GM19035 (cell line): ENCODE measurements around the gene C11orf24.

Experiments used
- ATAC-seq: cut with Tn5 transposase; IDR thresholded peaks from one replicate; pipeline ENCODE4 v1.9.1; 2021; ENCODE audit not compliant: unreplicated experiment

C11orf24 gene

GRCh38 chr11:68271781-68272608, at the start of gene C11orf24:
Gene C11orf24 (minus strand): TSS chr11:68271973. CDS start chr11:68263767, 8,206 bp downstream.
- peak; percentile 80 for ATAC-seq

- ATAC-seq = no peak
Observed at GRCh38 chr11:68317147-68317785, 45.5 kb upstream of the C11orf24 start.

DNA sequence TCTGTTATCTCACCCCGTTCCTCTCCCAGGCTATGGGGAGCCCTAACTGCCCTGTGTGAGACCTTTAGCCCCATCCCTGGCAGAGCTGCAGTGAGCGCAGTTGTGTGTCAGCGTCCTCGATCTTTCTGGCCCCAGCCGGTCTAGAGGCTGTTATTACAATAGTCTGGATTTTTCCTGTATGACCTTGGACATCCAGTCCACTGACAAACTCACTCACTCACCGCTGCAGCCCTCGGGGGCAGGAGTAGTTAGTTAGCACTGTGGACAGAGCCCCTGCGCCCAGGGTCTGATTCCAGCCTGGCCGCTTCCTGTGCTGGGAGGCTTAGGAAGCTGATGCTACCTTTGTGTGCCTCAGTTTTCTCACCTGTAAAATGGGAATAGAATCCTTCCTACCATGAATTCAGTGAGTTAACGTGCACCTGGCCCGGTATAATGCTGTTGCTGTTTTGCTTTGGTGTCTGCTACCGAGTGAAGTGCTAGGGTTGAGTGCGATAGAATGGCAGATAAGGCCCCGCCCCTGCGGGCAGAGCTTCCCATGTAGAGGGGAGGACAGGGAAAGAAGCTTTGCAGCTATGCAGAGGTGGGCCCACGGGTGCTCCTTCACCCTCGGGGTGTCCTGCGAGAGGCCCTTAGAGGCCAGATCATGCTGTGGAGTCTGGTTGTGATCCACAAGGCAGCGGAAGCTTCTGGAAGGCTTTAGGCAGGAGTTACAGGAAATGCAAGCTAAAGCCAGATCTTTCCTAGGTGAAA, 43.6 kb upstream of the C11orf24 start:
- ATAC-seq = no peak

DNA sequence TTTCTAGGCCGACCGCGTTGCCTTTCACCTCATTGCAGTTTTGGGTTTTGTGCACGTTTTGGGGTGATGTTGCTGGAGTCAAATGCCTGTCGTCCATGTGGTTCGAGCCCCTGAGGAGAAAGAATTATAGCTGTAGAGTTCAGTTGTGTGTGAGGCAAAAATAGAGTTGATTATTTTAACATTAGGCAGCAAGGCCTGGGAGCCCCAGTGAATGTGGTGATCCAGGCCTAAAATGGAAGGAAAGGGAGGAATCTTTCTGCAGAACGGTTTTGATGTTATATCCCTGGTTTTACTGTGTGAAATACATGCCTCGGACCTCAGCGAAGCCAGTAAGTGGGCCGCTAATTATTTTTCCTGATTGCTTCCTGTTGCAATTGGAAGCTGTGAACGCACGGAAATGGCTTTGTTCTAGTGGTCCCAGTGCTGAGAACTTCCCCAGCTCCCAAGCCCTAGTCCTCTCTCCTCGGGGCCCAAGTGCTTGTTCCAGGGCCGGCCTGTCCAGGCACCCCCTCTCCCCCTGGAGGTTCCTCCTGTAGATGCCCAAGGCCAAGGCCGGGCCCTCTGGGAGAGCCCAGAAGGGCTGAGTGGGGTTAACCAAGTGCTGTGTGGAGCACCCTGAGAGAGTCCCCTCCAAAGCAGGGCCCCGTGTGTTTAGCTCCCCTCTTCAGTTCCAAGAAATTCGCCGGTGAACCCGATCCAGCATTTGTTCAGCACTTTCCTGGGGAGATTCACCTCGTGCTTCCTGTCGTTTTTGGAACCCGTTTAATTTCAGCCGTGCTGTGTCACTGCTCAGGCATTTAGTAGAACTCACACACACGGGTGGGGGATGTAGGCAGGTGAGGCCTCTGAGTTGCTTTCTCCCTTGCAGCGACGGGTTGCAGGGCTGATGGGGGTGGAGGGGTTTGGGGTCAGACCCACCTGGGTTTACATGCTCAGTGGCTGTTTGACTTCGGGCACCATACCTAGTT, 42.7 kb upstream of the C11orf24 start:
- no peak for ATAC-seq

GRCh38 chr11:68313574-68314202, 41.9 kb upstream of the C11orf24 start:
- no peak for ATAC-seq

GRCh38 chr11:68312780-68313573, 41.2 kb upstream of the C11orf24 start:
- ATAC-seq = no peak

DNA sequence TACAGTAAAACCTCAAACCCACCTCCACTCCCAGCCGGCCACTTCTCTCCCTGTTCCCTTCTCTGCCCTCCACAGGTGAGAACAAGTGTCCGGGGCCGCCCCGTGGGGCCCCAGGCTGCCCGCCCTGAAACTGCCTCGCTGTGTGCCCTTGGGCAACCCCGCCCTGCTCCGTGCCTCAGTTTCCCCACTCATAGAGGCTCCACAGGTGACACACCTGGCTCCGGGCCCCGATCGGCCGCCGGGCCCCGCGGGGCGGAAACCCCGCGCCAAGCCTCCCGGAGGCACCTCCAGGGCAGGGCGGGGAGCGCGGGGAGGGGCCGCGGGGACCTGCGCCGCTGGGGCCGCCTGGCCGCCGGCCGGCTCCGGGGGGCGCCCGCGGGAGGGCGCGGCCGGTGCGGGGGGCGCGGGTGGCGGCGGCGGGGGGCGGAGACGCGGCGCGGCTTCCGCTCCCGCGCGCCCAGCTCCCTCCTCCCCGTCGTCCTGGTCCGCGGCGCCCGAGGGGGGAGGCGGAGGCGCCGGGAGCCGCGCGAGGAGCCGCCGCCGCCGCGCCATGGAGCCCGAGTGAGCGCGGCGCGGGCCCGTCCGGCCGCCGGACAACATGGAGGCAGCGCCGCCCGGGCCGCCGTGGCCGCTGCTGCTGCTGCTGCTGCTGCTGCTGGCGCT, 40.5 kb upstream of the C11orf24 start, which contains the start of gene LRP5:
Gene LRP5 (plus strand): TSS at position 475 of the 663 bp plus-strand sequence. CDS start 124 bp downstream, at position 599.
- ATAC-seq = no peak

DNA sequence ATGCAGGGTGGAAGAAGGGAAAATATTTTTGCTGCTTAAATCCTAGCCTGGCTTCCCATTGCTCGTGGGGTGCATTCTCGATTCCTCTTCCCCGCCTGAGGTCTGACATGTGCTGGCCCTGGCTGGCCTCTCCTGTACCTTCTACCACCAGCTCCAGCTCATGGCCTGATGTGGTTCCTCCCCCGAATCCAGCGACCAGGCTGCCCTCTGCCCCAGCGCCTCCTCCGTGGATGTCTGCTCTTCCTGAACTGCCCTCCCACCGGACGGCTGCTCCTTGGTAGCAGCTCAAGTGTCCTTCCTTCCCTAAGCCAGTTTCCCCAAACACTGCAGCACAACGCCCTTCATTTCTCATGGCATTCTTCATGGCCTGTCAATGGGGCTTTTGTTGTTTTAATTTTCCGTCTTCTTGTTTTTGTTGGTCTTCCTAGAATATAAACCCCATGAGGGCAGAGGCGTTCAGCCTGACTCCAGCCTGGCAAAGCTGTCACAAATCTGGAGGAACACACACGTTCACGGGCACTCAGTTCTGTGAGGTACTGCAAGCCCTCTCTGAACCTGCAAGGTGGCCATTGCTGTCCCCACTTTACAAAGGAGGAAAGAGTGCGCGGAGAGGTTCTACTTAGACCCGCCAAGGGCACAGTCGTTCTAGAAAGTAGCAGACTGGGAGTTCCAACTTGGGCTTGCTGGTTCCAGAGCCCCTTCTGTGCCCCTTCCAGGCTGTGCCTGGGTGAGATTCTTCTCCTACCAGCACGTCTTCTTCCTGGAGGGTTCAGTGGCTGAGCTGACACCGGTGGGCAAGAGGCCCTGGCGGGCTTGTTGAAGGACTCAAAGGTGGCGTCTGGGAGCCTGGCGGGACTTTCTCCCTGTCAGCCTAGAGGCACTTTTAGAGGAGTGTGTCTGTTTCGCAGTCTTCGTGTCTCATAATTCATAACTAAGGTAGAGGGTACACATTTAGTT, 39.7 kb upstream of the C11orf24 start:
- no peak for ATAC-seq

DNA sequence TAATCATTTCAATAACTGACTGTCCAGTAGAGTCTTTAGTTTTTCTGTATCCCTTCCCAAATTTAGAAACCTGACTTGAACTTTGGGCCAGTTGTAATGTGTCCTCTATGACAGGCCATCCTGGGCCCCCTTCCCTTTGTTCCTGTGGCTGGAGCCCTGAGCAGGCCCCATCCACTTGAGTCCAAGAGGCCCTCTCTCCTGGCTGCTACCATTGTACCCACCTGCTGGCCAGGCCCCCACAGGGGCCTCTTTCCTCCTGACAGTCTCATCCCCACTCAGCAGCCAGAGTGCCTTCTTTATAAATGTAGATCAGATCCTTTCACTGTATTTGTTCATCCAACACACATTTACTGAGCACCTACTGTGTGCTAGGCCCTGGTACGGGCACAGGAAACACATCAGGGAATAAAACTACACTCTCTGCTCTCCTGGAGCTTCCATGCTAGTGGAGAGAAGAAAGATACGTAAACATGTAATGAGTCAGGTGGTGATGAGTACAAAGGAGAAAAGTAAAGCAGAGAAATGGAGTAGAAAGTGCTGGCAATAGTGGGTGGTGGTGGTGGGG, 37.9 kb upstream of the C11orf24 start:
- ATAC-seq = no peak

DNA sequence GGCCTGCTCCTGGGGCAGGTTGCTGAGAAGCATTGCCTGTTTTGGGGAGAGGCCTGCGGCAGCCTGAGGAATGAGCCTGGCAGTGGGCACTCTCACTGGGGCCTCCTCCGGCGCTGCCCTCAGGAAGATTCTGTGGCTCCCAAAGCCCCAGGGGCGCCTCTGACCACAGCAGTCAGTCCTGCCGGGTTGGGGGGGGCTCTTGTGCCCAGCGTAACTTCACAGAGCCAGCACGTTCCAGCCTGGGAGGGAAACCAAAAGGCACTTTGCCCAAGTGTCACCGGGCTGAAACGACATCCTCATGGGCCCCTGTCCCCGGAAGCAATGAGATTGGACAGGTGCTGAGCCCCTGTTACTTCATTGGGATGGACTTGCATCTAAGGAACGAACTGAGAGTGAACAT, 36.3 kb upstream of the C11orf24 start:
- no peak for ATAC-seq

- no peak for ATAC-seq
Observed at GRCh38 chr11:68306636-68307035, 34.9 kb upstream of the C11orf24 start.

DNA sequence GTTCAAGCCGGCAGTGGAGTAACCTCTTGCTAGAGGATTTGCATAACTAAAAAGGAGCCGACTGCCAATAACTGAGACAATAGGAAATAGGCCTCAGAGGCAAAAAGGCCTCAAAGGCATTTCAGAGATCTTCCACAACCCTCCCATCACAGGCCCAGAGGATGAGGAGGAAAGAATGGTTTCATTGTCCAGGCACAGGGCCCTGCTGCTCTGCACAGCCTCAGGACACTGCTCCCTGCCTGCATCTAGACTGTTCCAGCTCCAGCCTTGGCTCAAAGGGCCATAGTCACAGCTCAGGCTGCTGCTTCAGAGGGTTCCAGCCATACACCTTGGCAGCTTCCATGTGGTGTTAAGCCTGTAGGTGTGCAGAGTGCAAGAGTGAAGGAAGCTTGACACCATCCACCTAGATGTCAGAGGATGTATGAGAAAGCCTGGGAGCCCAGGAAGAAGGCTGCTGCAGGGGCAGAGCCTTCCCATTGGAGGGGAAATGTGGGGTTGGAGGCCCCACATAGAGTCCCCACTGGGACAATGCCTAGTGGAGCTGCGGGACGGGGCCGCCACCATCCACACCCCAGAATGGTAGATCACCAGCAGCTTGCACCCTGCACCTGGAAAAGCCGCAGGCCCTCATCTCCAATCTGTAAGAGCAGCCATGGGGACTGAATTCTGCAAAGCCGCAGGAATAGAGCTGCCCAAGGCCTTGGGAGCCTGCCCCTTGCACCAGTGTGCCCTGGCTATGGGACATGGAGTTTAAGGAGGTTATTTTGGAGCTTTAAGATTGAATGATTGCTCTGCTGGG, 32.4 kb upstream of the C11orf24 start:
- ATAC-seq = no peak

DNA sequence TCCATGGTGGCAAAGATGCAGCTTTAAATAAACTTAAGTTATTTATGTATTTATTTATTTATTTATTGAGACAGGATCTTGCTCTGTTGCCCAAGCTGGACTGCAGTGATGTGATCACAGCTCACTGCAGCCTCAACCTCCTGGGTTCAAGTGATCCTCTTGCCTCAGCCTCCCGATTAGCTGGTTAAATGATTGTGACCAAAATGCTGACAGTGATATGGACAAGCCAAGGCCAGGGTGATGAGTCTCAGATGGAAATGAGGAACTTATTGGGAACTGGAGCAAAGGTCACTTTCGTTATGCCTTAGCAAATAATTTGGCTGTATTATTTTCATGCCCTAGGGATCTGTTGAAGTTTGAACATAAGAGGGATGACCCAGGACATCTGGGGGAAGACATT, 31.3 kb upstream of the C11orf24 start:
- no peak for ATAC-seq

DNA sequence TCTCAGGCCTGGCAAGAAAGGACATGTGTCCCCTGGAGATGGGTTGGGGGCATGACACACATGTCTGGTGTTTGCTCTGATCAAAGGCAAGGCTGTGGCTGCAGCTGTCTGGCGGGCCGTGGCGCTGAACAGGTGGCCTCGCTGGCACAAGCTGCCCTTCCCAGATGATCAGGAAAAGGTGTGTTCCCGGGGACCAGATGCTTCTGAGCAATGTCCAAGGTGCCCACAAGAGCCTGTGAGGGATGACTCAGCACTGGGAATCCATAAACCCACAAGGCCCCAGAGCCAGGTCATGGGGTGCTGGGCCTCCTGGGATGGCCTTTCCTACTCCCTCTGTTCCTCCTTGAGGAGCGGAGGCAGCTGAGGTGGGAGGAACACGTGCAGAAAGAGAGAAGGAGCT, 30.9 kb upstream of the C11orf24 start:
- ATAC-seq = no peak

GRCh38 chr11:68302256-68302655, 30.5 kb upstream of the C11orf24 start:
- no peak for ATAC-seq

DNA sequence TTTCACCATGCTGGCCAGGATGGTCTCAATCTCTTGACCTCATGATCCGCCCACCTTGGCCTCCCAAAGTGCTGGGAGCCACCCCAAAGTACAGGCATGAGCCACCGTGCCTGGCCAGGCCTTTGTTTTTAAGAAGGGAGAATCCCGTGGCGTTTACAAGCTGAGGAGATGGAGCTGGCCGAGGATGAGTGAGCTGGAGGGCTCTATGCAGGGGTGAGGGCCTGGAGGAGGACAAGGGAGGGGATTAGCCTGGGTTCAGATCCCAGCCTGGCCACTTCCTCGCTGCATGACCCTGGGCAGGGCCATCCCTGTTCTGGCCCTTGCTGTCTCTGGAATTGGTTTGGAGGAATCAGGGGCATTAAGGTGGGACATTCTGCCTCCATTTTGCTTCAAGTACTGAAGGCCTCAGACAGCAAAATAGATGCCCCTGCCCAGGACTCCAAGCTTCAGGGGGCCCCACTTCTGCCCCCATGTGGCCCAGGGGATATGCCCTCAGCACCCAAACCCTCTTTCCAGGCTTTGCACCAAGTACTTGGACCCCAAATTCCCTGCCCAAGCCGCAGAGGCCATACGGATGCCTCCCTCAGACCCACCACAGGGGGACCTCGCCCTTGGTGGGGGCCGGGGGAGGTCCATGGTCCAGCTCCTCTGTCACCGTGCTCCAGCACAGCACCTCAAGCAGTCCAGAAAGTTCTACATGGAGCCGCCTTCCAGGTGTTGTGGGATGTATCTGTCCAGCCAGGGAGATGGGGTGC, 28.5 kb upstream of the C11orf24 start:
- ATAC-seq = no peak
